H1 (cell line): ENCODE measurements around the gene GPR65. TPM values are rescaled to one million over a fixed set of nuclear protein-coding genes. Genes with fewer than 3 reads are reported as not detected.

Experiments
- CTCF ChIA-PET: fragments of 300-600 bp; sonication (Branson Sonifier 250); formaldehyde crosslinking; loops from one replicate; lab custom pipeline; 2021; ENCODE audit not compliant: partially characterized antibody; lab: Charles Lee
- POLR2A ChIA-PET: fragments of 300-600 bp; sonication (Branson Sonifier 250); formaldehyde crosslinking; loops from one replicate; lab custom pipeline; 2021; ENCODE audit warnings: inconsistent platforms; ENCODE audit not compliant: partially characterized antibody; lab: Charles Lee
- DNase-seq, 2 experiments: peaks; one replicate each; pipeline versions ENCODE4 v3.0.0 to v3.0.0-alpha.2; 2010 to 2022; ENCODE audit warnings: low spot score in 2 of 2, low read depth in 1 of 2, mixed read lengths in 1 of 2
- FAIRE-seq: peaks from 2 replicates; lab custom pipeline; 2011; peaks lifted over from hg19 to GRCh38; lab: Jason Lieb, UNC
- H2AFZ ChIP-seq: 2 replicates; pipeline ENCODE4 v1.8.1; 2012; ENCODE audit warnings: low read length, inconsistent platforms
- H2AK5ac ChIP-seq: 2 replicates; pipeline ENCODE4 v1.6.1; 2013; ENCODE audit warnings: low read depth, low read length
- H2BK120ac ChIP-seq: replicated peaks from 2 replicates; pipeline ENCODE3; 2013; ENCODE audit warnings: low read depth, low read length, inconsistent platforms
- H2BK12ac ChIP-seq: 2 replicates; pipeline ENCODE4 v1.6.1; 2013; ENCODE audit warnings: low read depth, low read length
- H2BK15ac ChIP-seq: 2 replicates; pipeline ENCODE4 v1.6.1; 2013; ENCODE audit warnings: low read length
- H2BK20ac ChIP-seq: 2 replicates; pipeline ENCODE4 v1.6.1; 2013; ENCODE audit warnings: low read length
- H2BK5ac ChIP-seq: 2 replicates; pipeline ENCODE4 v1.6.1; 2013; ENCODE audit warnings: low read depth, low read length
- H3K14ac ChIP-seq: 2 replicates; pipeline ENCODE4 v1.6.1; 2013; ENCODE audit warnings: inconsistent platforms; ENCODE audit not compliant: insufficient read length
- H3K18ac ChIP-seq: 2 replicates; pipeline ENCODE4 v1.6.1; 2013; ENCODE audit warnings: low read length; ENCODE audit errors: extremely low read depth
- H3K23ac ChIP-seq: 2 replicates; pipeline ENCODE4 v1.6.1; 2013; ENCODE audit warnings: inconsistent platforms; ENCODE audit not compliant: insufficient read length
- H3K23me2 ChIP-seq: 2 replicates; pipeline ENCODE4 v1.6.1; 2013; ENCODE audit warnings: low read depth, low read length
- H3K27ac ChIP-seq: 2 replicates; pipeline ENCODE4 v1.6.1; 2011; ENCODE audit warnings: low read depth, low read length, inconsistent platforms
- H3K27me3 ChIP-seq, 4 experiments: replicated peaks in 1 of 4; 1 replicate in 1 of 4; 2 replicates in 3 of 4; pipeline versions ENCODE4 v1.6.1 to v1.8.1; 2011 to 2013; ENCODE audit warnings: low read length in 3 of 4, mild to moderate bottlenecking in 3 of 4, inconsistent platforms in 2 of 4, mixed read lengths in 2 of 4, moderate library complexity in 1 of 4; ENCODE audit not compliant: control insufficient read depth in 3 of 4, insufficient read depth in 3 of 4; ENCODE audit errors: extremely low read depth in 1 of 4
- H3K36me3 ChIP-seq, 4 experiments: 2 replicates each; pipeline versions ENCODE4 v1.6.1 to v1.8.1; 2011 to 2013; ENCODE audit warnings: mild to moderate bottlenecking in 4 of 4, low read length in 3 of 4, moderate library complexity in 2 of 4, control low read depth in 1 of 4, inconsistent platforms in 1 of 4; ENCODE audit not compliant: insufficient read depth in 4 of 4, control insufficient read depth in 2 of 4
- H3K4ac ChIP-seq: replicated peaks from 2 replicates; pipeline ENCODE3; 2013; ENCODE audit warnings: low read length, low read depth, mixed read lengths, inconsistent platforms; ENCODE audit not compliant: insufficient read length
- H3K4me1 ChIP-seq, 4 experiments: replicated peaks in 1 of 4; 1 replicate in 1 of 4; 2 replicates in 3 of 4; pipeline versions ENCODE4 v1.6.1 to v1.8.1; 2011 to 2013; ENCODE audit warnings: low read length in 3 of 4, inconsistent platforms in 2 of 4, mixed read lengths in 1 of 4; ENCODE audit not compliant: insufficient read depth in 4 of 4, control insufficient read depth in 3 of 4
- H3K4me2 ChIP-seq, 2 experiments: 2 replicates each; pipeline versions ENCODE4 v1.6.1 to v1.8.1; 2011 to 2013; ENCODE audit warnings: low read depth in 2 of 2, low read length in 2 of 2, control low read depth in 1 of 2, inconsistent platforms in 1 of 2, mild to moderate bottlenecking in 1 of 2; ENCODE audit not compliant: insufficient read depth in 1 of 2
- H3K4me3 ChIP-seq, 4 experiments: fragments of 200-600, 300-600 bp in 1 of 4; sonication (generic), shearing (Covaris generic), sonication (Bioruptor Twin) in 1 of 4; 2 replicates each; pipeline versions ENCODE4 v1.5.1 to v1.8.1; 2011 to 2016; ENCODE audit warnings: low read length in 4 of 4, low read depth in 3 of 4, control low read depth in 2 of 4, inconsistent platforms in 2 of 4, mild to moderate bottlenecking in 2 of 4, mixed read lengths in 1 of 4, moderate library complexity in 1 of 4; ENCODE audit not compliant: insufficient read depth in 2 of 4; ENCODE audit errors: extremely low read depth in 1 of 4
- H3K56ac ChIP-seq: replicated peaks from 2 replicates; pipeline ENCODE3; 2013; ENCODE audit warnings: low read depth, mild to moderate bottlenecking, mixed read lengths, low read length, inconsistent platforms; ENCODE audit not compliant: insufficient read length
- H3K79me1 ChIP-seq: 2 replicates; pipeline ENCODE4 v1.6.1; 2013; ENCODE audit warnings: low read depth, low read length, control low read depth
- H3K79me2 ChIP-seq, 2 experiments: 2 replicates each; pipeline versions ENCODE4 v1.6.1 to v1.8.1; 2012 to 2013; ENCODE audit warnings: low read length in 2 of 2, mild to moderate bottlenecking in 2 of 2, inconsistent platforms in 1 of 2; ENCODE audit not compliant: insufficient read depth in 2 of 2, control insufficient read depth in 1 of 2
- H3K9ac ChIP-seq, 4 experiments: replicated peaks in 1 of 4; 1 replicate in 1 of 4; 2 replicates in 3 of 4; pipeline versions ENCODE4 v1.6.1 to v1.8.1; 2011 to 2013; ENCODE audit warnings: low read depth in 3 of 4, low read length in 3 of 4, control low read depth in 2 of 4, mild to moderate bottlenecking in 2 of 4, moderate library complexity in 2 of 4, inconsistent platforms in 1 of 4; ENCODE audit errors: extremely low read depth in 1 of 4
- H3K9me3 ChIP-seq, 2 experiments: 2 replicates each; pipeline versions ENCODE4 v1.6.1 to v1.8.1; 2012 to 2013; ENCODE audit warnings: mild to moderate bottlenecking in 2 of 2, moderate library complexity in 2 of 2, control low read depth in 1 of 2, inconsistent platforms in 1 of 2, low read depth in 1 of 2, low read length in 1 of 2, mixed read lengths in 1 of 2; ENCODE audit not compliant: insufficient read depth in 2 of 2
- H4K20me1 ChIP-seq, 2 experiments: replicated peaks in 1 of 2; 2 replicates each; pipeline versions ENCODE3 to v1.8.1; 2011 to 2013; ENCODE audit warnings: inconsistent platforms in 2 of 2, low read length in 2 of 2, mild to moderate bottlenecking in 1 of 2; ENCODE audit not compliant: insufficient read depth in 2 of 2, control insufficient read depth in 1 of 2
- H4K5ac ChIP-seq: 2 replicates; pipeline ENCODE4 v1.6.1; 2013; ENCODE audit warnings: low read length, low read depth, mixed read lengths, inconsistent platforms; ENCODE audit not compliant: insufficient read length
- H4K8ac ChIP-seq: 2 replicates; pipeline ENCODE4 v1.8.0; 2013; ENCODE audit warnings: mild to moderate bottlenecking, moderate library complexity, low read length, inconsistent platforms; ENCODE audit not compliant: insufficient read depth; ENCODE audit errors: extremely low read depth
- H4K91ac ChIP-seq: replicated peaks from 2 replicates; pipeline ENCODE3; 2013; ENCODE audit warnings: low read length, mixed read lengths, inconsistent platforms; ENCODE audit not compliant: insufficient read length
- BACH1 ChIP-seq: IDR thresholded peaks from 2 replicates; pipeline ENCODE4 v1.6.1; 2012; ENCODE audit warnings: low read length, improper control_type of control experiment
- CTBP2 ChIP-seq: IDR thresholded peaks from 2 replicates; pipeline ENCODE4 v1.7.0; 2011; ENCODE audit warnings: borderline replicate concordance, mild to moderate bottlenecking, moderate library complexity, mixed read lengths, low read length; ENCODE audit not compliant: insufficient read depth, insufficient read length
- EP300 ChIP-seq, 2 experiments: IDR thresholded peaks; 1 replicate in 1 of 2; 2 replicates in 1 of 2; pipeline ENCODE4 v1.6.1; 2011 to 2012; ENCODE audit warnings: low read depth in 2 of 2, low read length in 2 of 2, mild to moderate bottlenecking in 2 of 2, borderline replicate concordance in 1 of 2, inconsistent platforms in 1 of 2, moderate library complexity in 1 of 2
- GTF2F1 ChIP-seq: IDR thresholded peaks from 2 replicates; pipeline ENCODE4 v1.6.1; 2012; ENCODE audit warnings: low read depth, low read length, improper control_type of control experiment, borderline replicate concordance
- HDAC2 ChIP-seq, 2 experiments: fragments of 300-600 bp in 1 of 2; sonication (generic) in 1 of 2; IDR thresholded peaks; 2 replicates each; pipeline ENCODE4 v1.6.1; 2011 to 2012; ENCODE audit warnings: low read depth in 2 of 2, low read length in 2 of 2, mild to moderate bottlenecking in 2 of 2, moderate library complexity in 2 of 2, borderline replicate concordance in 1 of 2, inconsistent platforms in 1 of 2
- KDM1A ChIP-seq: fragments of 200-600, 300-600 bp; sonication (generic); IDR thresholded peaks from 2 replicates; pipeline ENCODE4 v1.7.1; 2016; ENCODE audit warnings: mild to moderate bottlenecking, low read length, borderline replicate concordance
- KDM4A ChIP-seq: IDR thresholded peaks from one replicate; pipeline ENCODE4 v1.7.1; 2012; ENCODE audit warnings: low read depth, mild to moderate bottlenecking, moderate library complexity, low read length, inconsistent platforms; ENCODE audit not compliant: severe bottlenecking
- MAX ChIP-seq: IDR thresholded peaks from 2 replicates; pipeline ENCODE4 v1.6.1; 2012; ENCODE audit warnings: inconsistent platforms
- RAD21 ChIP-seq, 2 experiments: IDR thresholded peaks in 1 of 2; conservative IDR thresholded peaks in 1 of 2; 2 replicates each; pipeline ENCODE4 v1.6.1; 2011; ENCODE audit warnings: low read depth in 2 of 2, low read length in 2 of 2, improper control_type of control experiment in 1 of 2, inconsistent platforms in 1 of 2, mild to moderate bottlenecking in 1 of 2, moderate library complexity in 1 of 2
- SAP30 ChIP-seq: fragments of 300-600 bp; sonication (generic); IDR thresholded peaks from 2 replicates; pipeline ENCODE4 v1.7.1; 2012; ENCODE audit warnings: low read length, moderate library complexity, mild to moderate bottlenecking, inconsistent platforms; ENCODE audit not compliant: insufficient read depth, insufficient replicate concordance
- SIX5 ChIP-seq: IDR thresholded peaks from 2 replicates; pipeline ENCODE4 v1.6.1; 2011; ENCODE audit warnings: mild to moderate bottlenecking, low read depth, low read length
- TCF12 ChIP-seq: IDR thresholded peaks from 2 replicates; pipeline ENCODE4 v1.6.1; 2011; ENCODE audit warnings: low read depth, mild to moderate bottlenecking, low read length
- WGBS, 2 experiments: shearing (Covaris generic) in 1 of 2; methylation state at CpG; one replicate each; pipeline versions ENCODE4 v1.1.6 to v1.1.7; 2013 to 2015; ENCODE audit warnings: low lambda C conversion rate in 2 of 2, mixed read lengths in 2 of 2, inconsistent platforms in 1 of 2, low coverage in 1 of 2, missing lambda C conversion rate in 1 of 2; ENCODE audit not compliant: insufficient replicate concordance in 2 of 2, insufficient coverage in 1 of 2, insufficient read length in 1 of 2; ENCODE audit errors: extremely low coverage in 1 of 2, missing lambda C conversion rate in 1 of 2; 5-methylcytosine and 5-hydroxymethylcytosine counted together
- polyA plus RNA-seq, 7 experiments: library from polyadenylated mRNA; depleted of rRNA in 3 of 7; stranded (reverse) in 5 of 7; unstranded in 2 of 7; fragments of >200 nt in 5 of 7; fragments of 200-250 nt in 2 of 7; gene quantifications; 1 replicate in 5 of 7; 2 replicates in 1 of 7; 4 replicates in 1 of 7; pipeline versions ENCODE4 v1.2.1 to v1.2.3, GENCODE V29; 2011 to 2013; ENCODE audit warnings: missing spikeins in 2 of 7, mixed read lengths in 2 of 7
- total RNA-seq: library from RNA; stranded (reverse); fragmentation: NEBNext Ultra II Directional; extraction: Animal tissue kit (Norgen Biotek cat#: 25700); gene quantifications from 2 replicates; pipeline ENCODE4 v1.2.1, GENCODE V29; 2021

Gene GPR65
- total and polyA plus RNA-seq, 2 of the 8 experiments (the other 6 are each of a cell fraction or from before 2014, with no cell fraction given) = not detected

GRCh38 chr14:88017535-88017934, 12.6 kb downstream of the GPR65 start:
- H3K4me2 ChIP-seq = no peak overlapping the region
- no peak overlapping the region for H3K14ac ChIP-seq
- no peak overlapping the region for H4K91ac ChIP-seq
- H3K9ac ChIP-seq = no peak overlapping the region
- 82% methylated on average over 2 of the region's 2 CpGs; no CpG with 5 or more reads in 1 of the 2 experiments for WGBS, 2 experiments
- H3K4ac ChIP-seq = no peak overlapping the region
- H2BK120ac ChIP-seq = no peak overlapping the region
- H2BK20ac ChIP-seq = no peak overlapping the region
- no peak overlapping the region for H3K27ac ChIP-seq
- no peak overlapping the region for H3K4me3 ChIP-seq
- H2BK15ac ChIP-seq = no peak overlapping the region
- no peak overlapping the region for H4K5ac ChIP-seq
- H2AK5ac ChIP-seq = no peak overlapping the region
- H2AFZ ChIP-seq = no peak overlapping the region
- DNase-seq (no peak), FAIRE-seq (no peak)
- no peaks in the 10 kb centered on the region for H3K36me3 ChIP-seq
- H2BK5ac ChIP-seq = no peak overlapping the region
- no peaks in the 10 kb centered on the region for H3K79me2 ChIP-seq
- no peak overlapping the region for H4K8ac ChIP-seq
- H3K56ac ChIP-seq = no peak overlapping the region
- no peaks in the 10 kb centered on the region for H4K20me1 ChIP-seq
- no peaks in the 10 kb centered on the region for H3K27me3 ChIP-seq
- ChIA-PET CTCF (interaction anchor here (0.8 to 8.7 kb wide), 3 partner anchors 112 to 171 kb away, joined by 3 to 79 read pairs (median 51); no protein-coding TSS in a partner anchor), POLR2A (interaction anchor here (1.3 kb wide), 1 partner anchor 20 kb away, joined by 3 read pairs; no protein-coding TSS in a partner anchor)
- no peaks in the 10 kb centered on the region for H3K79me1 ChIP-seq
- no peaks in the 10 kb centered on the region for H3K23me2 ChIP-seq
- H3K9me3 ChIP-seq = no peaks in the 10 kb centered on the region
- H3K23ac ChIP-seq = no peak overlapping the region
- peaks cover 0 to 3% (median 0%) of the 10 kb centered on the region in 4 experiments; a peak in 1 of 7 replicates for H3K4me1 ChIP-seq
- no peak overlapping the region for H2BK12ac ChIP-seq
- no peak overlapping the region for H3K18ac ChIP-seq
- TF ChIP-seq RAD21 (IDR thresholded peaks at IDR 0.05 in 1 of 2, conservative IDR thresholded peaks at IDR 0.05 in 1 of 2; ENCODE audit: low read depth in 2 of 2, low read length in 2 of 2) = no peak
- no peak for TF ChIP-seq BACH1
- no peak for TF ChIP-seq SIX5
- TF ChIP-seq GTF2F1 = no peak
- no peak for TF ChIP-seq KDM1A
- TF ChIP-seq MAX = no peak
- no peak for TF ChIP-seq CTBP2
- TF ChIP-seq EP300 (IDR thresholded peaks at IDR 0.05; ENCODE audit: borderline replicate concordance in 1 of 2, low read depth in 2 of 2, low read length in 2 of 2) = no peak
- no peak for TF ChIP-seq TCF12
- no peak for TF ChIP-seq HDAC2 (IDR thresholded peaks at IDR 0.05; ENCODE audit: borderline replicate concordance in 1 of 2, low read depth in 2 of 2, low read length in 2 of 2)
- no peak for TF ChIP-seq SAP30
- TF ChIP-seq KDM4A = no peak
